ENCODE results near the gene PIGA. TPM values are rescaled to one million over a fixed set of nuclear protein-coding genes. Genes with fewer than 3 reads are reported as not detected.

The PIGA gene
- total RNA-seq, 2 experiments from 2014 or later: 21.5 to 25.0 TPM

Other genes starting within 250 kb of the PIGA start
- under 1 TPM; 0.49 to 0.82 TPM for gene ASB9, start 65.4 kb downstream of the PIGA start, total RNA-seq
- not detected for gene ASB11, start 19.9 kb downstream of the PIGA start, total RNA-seq
- gene VEGFD, start 48.9 kb upstream of the PIGA start, total RNA-seq: not detected
- 1 to 10 TPM; 6.2 to 7.0 TPM for gene PIR, start 157.8 kb upstream of the PIGA start, total RNA-seq
- not detected for gene BMX, start 165.3 kb upstream of the PIGA start, total RNA-seq